ENCODE data around the gene KCNIP2.

GRCh38 chr10:101851411-101852116, 8.0 kb upstream of the KCNIP2 start:
- TF ChIP-seq CTCF (IDR thresholded peaks at IDR 0.05) = no peak
- TF ChIP-seq REST (IDR thresholded peaks at IDR 0.05; ENCODE audit: insufficient read depth in 1 of 2, low read depth in 2 of 2, low read length in 1 of 2) = no peak
- no peak for TF ChIP-seq TCF7L2 (IDR thresholded peaks at IDR 0.05; ENCODE audit: low read depth, low read length)
- TF ChIP-seq POLR2AphosphoS5 (IDR thresholded peaks at IDR 0.05; ENCODE audit: low read depth, low read length) = no peak

Measured in Panc1 (cell line).